ENCODE measurements around the gene OR2S2.
A peak's percentile ranks its signal among the peaks of the same experiment; 100 is the strongest.

Gene OR2S2

DNA sequence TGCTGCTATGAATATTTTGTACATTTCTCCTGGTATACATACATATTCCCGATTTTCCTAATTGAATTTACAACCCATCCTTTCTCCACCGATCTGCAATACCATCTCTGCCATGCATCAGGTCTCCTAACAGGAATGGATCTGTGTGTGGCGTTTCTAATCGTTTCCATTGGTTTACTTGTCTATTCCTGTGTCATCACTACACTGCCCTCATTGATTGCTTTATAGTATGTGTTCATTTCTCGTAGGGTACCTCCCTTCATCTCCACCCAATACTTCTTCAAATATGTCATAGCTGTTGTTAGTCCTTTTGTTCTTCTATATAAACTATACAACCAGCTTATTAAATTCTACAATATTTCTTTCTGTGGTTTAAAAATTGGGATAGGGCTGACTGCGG, 7.1 kb upstream of the OR2S2 start:
- ChIA-PET POLR2A (no interaction called here), CTCF (no interaction called here)
- no peak for DNase-seq (ENCODE audit: extremely low spot score)
- TF ChIP-seq SP1 (IDR thresholded peaks at IDR 0.05) (no peak), CTBP1 (IDR thresholded peaks at IDR 0.05; ENCODE audit: borderline replicate concordance) (no peak), LEF1 (IDR thresholded peaks at IDR 0.05; ENCODE audit: borderline replicate concordance) (no peak), TARDBP (IDR thresholded peaks at IDR 0.05) (no peak), ARNT (IDR thresholded peaks at IDR 0.05) (no peak), ZNF384 (IDR thresholded peaks at IDR 0.05) (no peak), L3MBTL2 (conservative IDR thresholded peaks at IDR 0.05) (no peak), NFRKB (IDR thresholded peaks at IDR 0.05) (no peak), BHLHE40 (IDR thresholded peaks at IDR 0.05; ENCODE audit: borderline replicate concordance) (no peak), ELF4 (IDR thresholded peaks at IDR 0.05) (no peak), FOXK2 (IDR thresholded peaks at IDR 0.05) (no peak), FOXA1 (IDR thresholded peaks at IDR 0.05) (no peak), SUZ12 (IDR thresholded peaks at IDR 0.05) (no peak), HDGF (IDR thresholded peaks at IDR 0.05; ENCODE audit: borderline replicate concordance) (no peak), FOXM1 (IDR thresholded peaks at IDR 0.05; ENCODE audit: borderline replicate concordance) (no peak)
- TF ChIP-seq, protein P1, sequence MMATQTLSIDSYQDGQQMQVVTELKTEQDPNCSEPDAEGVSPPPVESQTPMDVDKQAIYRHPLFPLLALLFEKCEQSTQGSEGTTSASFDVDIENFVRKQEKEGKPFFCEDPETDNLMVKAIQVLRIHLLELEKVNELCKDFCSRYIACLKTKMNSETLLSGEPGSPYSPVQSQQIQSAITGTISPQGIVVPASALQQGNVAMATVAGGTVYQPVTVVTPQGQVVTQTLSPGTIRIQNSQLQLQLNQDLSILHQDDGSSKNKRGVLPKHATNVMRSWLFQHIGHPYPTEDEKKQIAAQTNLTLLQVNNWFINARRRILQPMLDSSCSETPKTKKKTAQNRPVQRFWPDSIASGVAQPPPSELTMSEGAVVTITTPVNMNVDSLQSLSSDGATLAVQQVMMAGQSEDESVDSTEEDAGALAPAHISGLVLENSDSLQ (IDR thresholded peaks at IDR 0.05), result no peak

DNA sequence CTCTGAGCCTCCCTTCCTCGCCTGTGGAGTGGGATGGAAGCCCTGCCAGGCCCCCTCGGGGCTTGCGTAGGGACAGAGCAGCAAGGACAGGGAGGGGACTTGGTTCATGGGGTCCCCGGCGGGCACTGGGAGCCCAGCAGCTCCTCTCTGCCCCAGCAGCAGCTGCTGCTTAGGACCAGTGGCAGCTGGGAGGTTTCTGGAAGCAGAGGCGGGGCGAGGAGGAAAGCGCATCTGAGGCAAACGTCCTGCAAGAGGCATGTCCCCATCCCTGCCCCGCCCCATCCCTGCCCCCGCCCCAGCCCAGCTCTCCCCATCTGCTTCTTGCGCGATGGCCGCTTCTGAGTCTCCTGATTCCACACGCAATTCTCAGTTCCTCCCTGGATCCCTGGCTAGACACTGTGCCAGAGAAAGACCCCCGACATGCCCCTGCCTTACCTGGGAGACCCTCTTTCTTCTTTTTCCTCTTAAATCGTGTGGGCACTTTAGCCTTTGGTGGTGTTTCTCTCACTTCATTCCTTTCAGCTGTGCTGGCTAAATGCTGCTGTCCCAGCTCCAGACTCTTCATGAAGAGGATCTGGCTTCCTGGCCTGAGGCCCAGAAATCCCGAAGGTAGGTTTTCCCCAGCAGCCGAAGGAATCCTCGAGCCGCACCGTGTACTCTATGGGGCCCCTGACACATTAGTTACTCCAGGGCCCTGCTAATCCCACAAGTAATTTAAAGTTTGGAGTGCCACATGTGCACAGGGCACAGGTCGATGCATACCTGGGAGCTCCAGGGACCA, 4.4 kb upstream of the OR2S2 start:
- ChIA-PET POLR2A (no interaction called here), CTCF (no interaction called here)
- TF ChIP-seq NFRKB (IDR thresholded peaks at IDR 0.05) (no peak), FOXM1 (IDR thresholded peaks at IDR 0.05; ENCODE audit: borderline replicate concordance) (no peak)
- no peak for DNase-seq (ENCODE audit: extremely low spot score)

DNA sequence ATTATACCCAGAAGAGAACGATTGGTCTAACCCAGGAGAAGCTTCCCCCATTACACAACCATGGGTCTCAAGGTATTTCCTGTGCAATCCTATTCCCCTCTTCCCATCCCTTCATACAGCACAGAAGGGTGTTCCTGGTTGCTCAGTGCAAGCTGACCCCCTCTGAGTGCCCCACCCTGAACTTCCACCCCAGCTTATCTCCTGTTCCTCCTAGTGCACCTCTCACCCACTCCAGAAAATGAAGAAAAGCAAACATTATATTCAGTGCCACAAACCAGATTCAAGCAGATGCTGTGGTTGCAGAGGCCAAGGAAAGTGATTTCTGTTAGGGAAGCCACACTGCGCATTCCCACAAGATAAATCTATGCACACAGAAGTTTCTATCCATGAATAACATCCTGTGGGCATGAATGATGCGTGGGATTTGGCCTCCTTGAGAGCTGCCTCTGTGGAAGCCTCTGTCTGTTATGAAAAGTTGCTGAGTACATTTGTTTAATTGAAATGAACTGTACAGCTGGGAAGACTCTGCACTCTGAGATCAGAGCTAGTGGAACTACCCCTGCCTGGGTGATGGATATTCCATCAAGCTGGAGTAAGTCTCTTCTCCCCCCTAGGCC, 2.2 kb upstream of the OR2S2 start:
- no peak for TF ChIP-seq FOXM1 (IDR thresholded peaks at IDR 0.05; ENCODE audit: borderline replicate concordance)
- no peak for TF ChIP-seq SP1 (IDR thresholded peaks at IDR 0.05)
- TF ChIP-seq SUZ12 (IDR thresholded peaks at IDR 0.05), result no peak
- no peak for TF ChIP-seq ELF4 (IDR thresholded peaks at IDR 0.05)
- no peak for TF ChIP-seq ARNT (IDR thresholded peaks at IDR 0.05)
- no peak for TF ChIP-seq HDGF (IDR thresholded peaks at IDR 0.05; ENCODE audit: borderline replicate concordance)
- no peak for TF ChIP-seq NFRKB (IDR thresholded peaks at IDR 0.05)
- no peak for TF ChIP-seq FOXA1 (IDR thresholded peaks at IDR 0.05)
- no peak for TF ChIP-seq TARDBP (IDR thresholded peaks at IDR 0.05)
- TF ChIP-seq L3MBTL2 (conservative IDR thresholded peaks at IDR 0.05), result no peak
- TF ChIP-seq, protein P1 (IDR thresholded peaks at IDR 0.05), result no peak
- TF ChIP-seq ZNF384 (IDR thresholded peaks at IDR 0.05), result no peak
- no peak for TF ChIP-seq BHLHE40 (IDR thresholded peaks at IDR 0.05; ENCODE audit: borderline replicate concordance)
- no peak for TF ChIP-seq LEF1 (IDR thresholded peaks at IDR 0.05; ENCODE audit: borderline replicate concordance)
- no peak for DNase-seq (ENCODE audit: extremely low spot score)
- ChIA-PET CTCF (interaction anchor here (0.6 kb wide), 1 partner anchor 1459 kb away, joined by 3 read pairs; no protein-coding TSS in a partner anchor), POLR2A (no interaction called here)

DNA sequence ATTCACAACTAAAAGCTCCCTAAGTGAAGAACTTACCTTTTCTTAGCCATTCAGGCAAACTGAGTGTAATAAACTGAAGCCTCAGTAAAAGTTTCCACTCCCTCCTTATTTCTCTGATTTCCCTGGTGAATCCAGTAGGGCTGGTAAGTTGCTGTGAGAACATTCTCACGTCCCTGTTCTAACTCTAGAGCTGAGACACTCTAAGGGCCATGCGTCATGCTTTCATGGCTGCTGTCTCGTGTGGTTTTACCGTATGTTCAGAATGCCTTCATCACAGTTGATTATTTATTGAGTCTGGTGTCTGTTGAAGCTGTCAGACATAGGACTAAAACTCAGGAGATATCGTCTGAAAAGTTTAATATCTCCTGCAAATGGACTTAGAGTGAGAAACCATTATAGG, 1.3 kb downstream of the OR2S2 start:
- TF ChIP-seq SUZ12 (IDR thresholded peaks at IDR 0.05), result no peak
- no peak for TF ChIP-seq ELF4 (IDR thresholded peaks at IDR 0.05)
- TF ChIP-seq ZNF384 (IDR thresholded peaks at IDR 0.05), result no peak
- no peak for TF ChIP-seq ARNT (IDR thresholded peaks at IDR 0.05)
- no peak for TF ChIP-seq SP1 (IDR thresholded peaks at IDR 0.05)
- no peak for TF ChIP-seq NFRKB (IDR thresholded peaks at IDR 0.05)
- TF ChIP-seq BHLHE40 (IDR thresholded peaks at IDR 0.05; ENCODE audit: borderline replicate concordance), result no peak
- no peak for TF ChIP-seq TARDBP (IDR thresholded peaks at IDR 0.05)
- no peak for TF ChIP-seq LEF1 (IDR thresholded peaks at IDR 0.05; ENCODE audit: borderline replicate concordance)
- TF ChIP-seq FOXA1 (IDR thresholded peaks at IDR 0.05), result no peak
- TF ChIP-seq FOXK2 (IDR thresholded peaks at IDR 0.05), result no peak
- TF ChIP-seq, protein P1 (IDR thresholded peaks at IDR 0.05), result no peak
- TF ChIP-seq CTBP1 (IDR thresholded peaks at IDR 0.05; ENCODE audit: borderline replicate concordance), result no peak
- POLR2A ChIA-PET, result no interaction called here

DNA sequence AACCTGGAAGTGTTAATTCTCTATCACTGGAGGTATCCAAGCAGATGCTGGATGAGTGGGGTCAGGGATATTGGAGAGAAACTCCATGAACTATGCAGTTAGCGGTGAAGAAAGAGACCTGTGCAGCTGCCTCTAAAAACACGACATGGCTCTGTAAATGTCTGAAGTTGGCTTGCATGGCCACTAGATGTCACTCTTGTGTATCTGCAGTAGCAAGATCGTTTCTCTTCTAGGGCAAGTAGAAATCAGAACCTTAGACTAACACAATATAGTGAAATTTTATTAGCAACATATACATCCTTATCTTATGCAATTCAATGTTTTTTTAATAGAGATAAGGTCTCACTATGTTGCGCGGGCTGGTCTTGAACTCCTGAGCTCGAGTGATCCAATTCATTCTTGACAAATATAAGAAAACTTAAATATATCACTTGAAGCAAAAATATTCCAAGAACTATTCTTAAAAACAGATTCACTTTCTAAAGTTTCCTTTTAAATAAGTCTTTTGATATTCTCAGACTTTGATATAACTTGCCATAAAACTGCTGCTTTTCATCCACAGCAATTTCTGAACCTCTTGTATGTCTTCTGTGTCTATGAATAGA, 2.9 kb downstream of the OR2S2 start:
- POLR2A ChIA-PET, result no interaction called here
- DNase-seq (ENCODE audit: extremely low spot score), result peak; percentile 74
- TF ChIP-seq FOXA1 (IDR thresholded peaks at IDR 0.05), result no peak
- no peak for TF ChIP-seq CTBP1 (IDR thresholded peaks at IDR 0.05; ENCODE audit: borderline replicate concordance)
- TF ChIP-seq HDGF (IDR thresholded peaks at IDR 0.05; ENCODE audit: borderline replicate concordance), result no peak
- no peak for TF ChIP-seq NFRKB (IDR thresholded peaks at IDR 0.05)
- no peak for TF ChIP-seq ARNT (IDR thresholded peaks at IDR 0.05)
- TF ChIP-seq, protein P1 (IDR thresholded peaks at IDR 0.05), result no peak
- no peak for TF ChIP-seq L3MBTL2 (conservative IDR thresholded peaks at IDR 0.05)
- no peak for TF ChIP-seq LEF1 (IDR thresholded peaks at IDR 0.05; ENCODE audit: borderline replicate concordance)
- TF ChIP-seq TARDBP (IDR thresholded peaks at IDR 0.05), result no peak
- no peak for TF ChIP-seq ZNF384 (IDR thresholded peaks at IDR 0.05)
- TF ChIP-seq BHLHE40 (IDR thresholded peaks at IDR 0.05; ENCODE audit: borderline replicate concordance), result no peak
- no peak for TF ChIP-seq ELF4 (IDR thresholded peaks at IDR 0.05)
- no peak for TF ChIP-seq FOXK2 (IDR thresholded peaks at IDR 0.05)
- TF ChIP-seq SP1 (IDR thresholded peaks at IDR 0.05), result no peak
- TF ChIP-seq FOXM1 (IDR thresholded peaks at IDR 0.05; ENCODE audit: borderline replicate concordance), result no peak
- CTCF ChIA-PET, result interaction anchor here (0.7 to 1.5 kb wide), 5 partner anchors 9 to 70 kb away, joined by 3 to 7 read pairs (median 3); no protein-coding TSS in a partner anchor

More for the DNA sequence above, 1.3 kb downstream of the OR2S2 start:
- no peak for DNase-seq (ENCODE audit: extremely low spot score)
- CTCF ChIA-PET, result interaction anchor here (1.3 kb wide), 1 partner anchor 66 kb away, joined by 3 read pairs; no protein-coding TSS in a partner anchor

All from HEK293T (cell line).